CD8-positive, alpha-beta memory T cell (primary cell): ENCODE data around the gene CHD9. TPM values are rescaled to one million over a fixed set of nuclear protein-coding genes. Genes with fewer than 3 reads are reported as not detected.

Source experiments
- CTCF ChIA-PET: fragments of 350-600 bp; sonication (Branson Sonifier 250); formaldehyde crosslinking; loops from one replicate; lab custom pipeline; 2021; ENCODE audit warnings: antibody characterized with exemption; lab: Charles Lee
- POLR2A ChIA-PET: fragments of 350-600 bp; sonication (Branson Sonifier 250); formaldehyde crosslinking; loops from one replicate; lab custom pipeline; 2021; ENCODE audit warnings: antibody characterized with exemption; lab: Charles Lee
- DNase-seq, 5 donors: peaks; one replicate each; pipeline versions ENCODE4 v3.0.0 to v3.0.0-alpha.2; 2020 to 2022; ENCODE audit warnings: mixed read lengths in 1 of 5
- H3K27ac ChIP-seq: one replicate; pipeline ENCODE4 v1.7.0; 2013; ENCODE audit warnings: low read depth, mild to moderate bottlenecking, low read length, moderate library complexity
- H3K27me3 ChIP-seq: 2 replicates; pipeline ENCODE4 v1.7.0; 2013; ENCODE audit warnings: low read length, mild to moderate bottlenecking; ENCODE audit not compliant: insufficient read depth, poor library complexity, severe bottlenecking
- H3K36me3 ChIP-seq: 2 replicates; pipeline ENCODE4 v1.7.0; 2013; ENCODE audit warnings: mild to moderate bottlenecking, low read length, moderate library complexity; ENCODE audit not compliant: insufficient read depth
- H3K4me1 ChIP-seq: 2 replicates; pipeline ENCODE4 v1.7.0; 2013; ENCODE audit warnings: mild to moderate bottlenecking, low read length, moderate library complexity; ENCODE audit not compliant: insufficient read depth
- H3K4me3 ChIP-seq: 2 replicates; pipeline ENCODE4 v1.7.0; 2013; ENCODE audit warnings: mild to moderate bottlenecking, low read length
- H3K9me3 ChIP-seq: 2 replicates; pipeline ENCODE4 v1.7.0; 2013; ENCODE audit warnings: mild to moderate bottlenecking, low read length
- H3K27ac Mint-ChIP-seq, 8 donors: one replicate each; pipeline ENCODE4 v1.8.0; 2020 to 2021; ENCODE audit warnings: mixed read lengths in 8 of 8, mild to moderate bottlenecking in 6 of 8, inconsistent platforms in 3 of 8, moderate library complexity in 3 of 8
- H3K27me3 Mint-ChIP-seq, 2 donors: one replicate each; pipeline ENCODE4 v1.8.0; 2020 to 2021; ENCODE audit warnings: mixed read lengths in 2 of 2, mild to moderate bottlenecking in 1 of 2, moderate library complexity in 1 of 2
- H3K36me3 Mint-ChIP-seq, 3 donors: one replicate each; pipeline ENCODE4 v1.8.0; 2020 to 2021; ENCODE audit warnings: mixed read lengths in 3 of 3, inconsistent platforms in 1 of 3, mild to moderate bottlenecking in 1 of 3
- H3K4me1 Mint-ChIP-seq, 3 donors: one replicate each; pipeline ENCODE4 v1.8.0; 2020 to 2021; ENCODE audit warnings: mixed read lengths in 3 of 3, inconsistent platforms in 1 of 3, mild to moderate bottlenecking in 1 of 3
- H3K4me3 Mint-ChIP-seq, 7 donors: one replicate each; pipeline ENCODE4 v1.8.0; 2020 to 2021; ENCODE audit warnings: mixed read lengths in 7 of 7, mild to moderate bottlenecking in 6 of 7, moderate library complexity in 4 of 7, inconsistent platforms in 2 of 7
- H3K9me3 Mint-ChIP-seq, 5 donors: one replicate each; pipeline ENCODE4 v1.8.0; 2020 to 2022; ENCODE audit warnings: mixed read lengths in 5 of 5, mild to moderate bottlenecking in 3 of 5, moderate library complexity in 2 of 5, inconsistent platforms in 1 of 5
- polyA plus RNA-seq: library from polyadenylated mRNA; unstranded; fragments of 300-500 nt; fragmentation: Illumina TruSeq; gene quantifications from one replicate; pipeline ENCODE4 v1.2.3, GENCODE V29; 2021
- total RNA-seq, 2 experiments: library from RNA; stranded (reverse); gene quantifications; one replicate each; pipeline ENCODE4 v1.2.3, GENCODE V29; 2021

CHD9 gene
- total and polyA plus RNA-seq, 3 experiments from 2014 or later, result 17.4 to 57.4 (median 21.8) TPM

- Histone ChIP-seq H3K27ac (peak overlapping the region; percentile 76), H3K4me1 (peaks cover 19% of the 10 kb centered on the region), H3K36me3 (no peaks in the 10 kb centered on the region), H3K27me3 (no peaks in the 10 kb centered on the region), H3K4me3 (peak overlapping the region; percentile 94), H3K9me3 (no peaks in the 10 kb centered on the region)
- no peak for DNase-seq
- peaks cover 33 to 44% (median 38%) of the 10 kb centered on the region in 3 donors for H3K4me1 Mint-ChIP-seq
- no peaks in the 10 kb centered on the region for H3K9me3 Mint-ChIP-seq
- peaks cover 0 to 3% of the 10 kb centered on the region in 2 donors for H3K27me3 Mint-ChIP-seq
- POLR2A ChIA-PET, result interaction anchor here (1.2 kb wide), 1 partner anchor 45 kb away, joined by 7 read pairs; no protein-coding TSS in a partner anchor
- CTCF ChIA-PET, result interaction anchor here (0.9 to 7.0 kb wide), 37 partner anchors 13 to 481 kb away, joined by 3 to 113 read pairs (median 5); no protein-coding TSS in a partner anchor
- H3K27ac Mint-ChIP-seq, result peak overlapping the region; percentile 35 to 89 (median 66)
- peak overlapping the region; percentile 82 to 96 (median 90) for H3K4me3 Mint-ChIP-seq
- peaks cover 0 to 2% (median 0%) of the 10 kb centered on the region in 3 donors for H3K36me3 Mint-ChIP-seq
Measured at GRCh38 chr16:53053967-53054669, 673 bp upstream of the CHD9 start.

GRCh38 chr16:53055541-53056391 lies 975 bp downstream of the CHD9 start:
- Mint-ChIP-seq H3K4me1 (peaks cover 34 to 45% (median 39%) of the 10 kb centered on the region in 3 donors), H3K27me3 (no peaks in the 10 kb centered on the region), H3K36me3 (peaks cover 0 to 2% (median 0%) of the 10 kb centered on the region in 3 donors), H3K4me3 (peak overlapping the region; percentile 82 to 96 (median 90)), H3K27ac (peak overlapping the region; percentile 44 to 95 (median 90)), H3K9me3 (no peaks in the 10 kb centered on the region)
- no peaks in the 10 kb centered on the region for H3K36me3 ChIP-seq
- ChIA-PET POLR2A (interaction anchor here (0.6 to 1.5 kb wide), 3 partner anchors 44 to 378 kb away, joined by 3 to 7 read pairs (median 3); no protein-coding TSS in a partner anchor), CTCF (interaction anchor here (0.6 to 7.0 kb wide), 42 partner anchors 9 to 453 kb away, joined by 3 to 113 read pairs (median 5); no protein-coding TSS in a partner anchor)
- H3K27me3 ChIP-seq, result no peaks in the 10 kb centered on the region
- peak overlapping the region; percentile 76 for H3K27ac ChIP-seq
- DNase-seq, result peak in 1 of 5 donors; percentile 5
- H3K4me1 ChIP-seq, result peaks cover 19% of the 10 kb centered on the region
- H3K9me3 ChIP-seq, result no peaks in the 10 kb centered on the region
- peak overlapping the region; percentile 94 for H3K4me3 ChIP-seq

GRCh38 chr16:53056392-53056881 lies 1.6 kb downstream of the CHD9 start:
- H3K4me1 ChIP-seq, result peaks cover 22% of the 10 kb centered on the region

GRCh38 chr16:53057658-53058057 lies 2.9 kb downstream of the CHD9 start:
- Mint-ChIP-seq H3K27me3 (no peaks in the 10 kb centered on the region), H3K4me3 (peak overlapping the region in 2 of 7 donors; percentile 4 to 38), H3K4me1 (peaks cover 47 to 60% (median 51%) of the 10 kb centered on the region in 3 donors), H3K9me3 (no peaks in the 10 kb centered on the region), H3K36me3 (peaks cover 0 to 2% (median 0%) of the 10 kb centered on the region in 3 donors), H3K27ac (peak overlapping the region in 1 of 8 donors; percentile 7)
- CTCF ChIA-PET, result interaction anchor here (1.1 to 7.0 kb wide), 5 partner anchors 9 to 99 kb away, joined by 3 to 113 read pairs (median 3); no protein-coding TSS in a partner anchor
- Histone ChIP-seq H3K4me3 (no peak overlapping the region), H3K27ac (no peak overlapping the region), H3K36me3 (no peaks in the 10 kb centered on the region), H3K4me1 (peaks cover 30% of the 10 kb centered on the region), H3K27me3 (no peaks in the 10 kb centered on the region), H3K9me3 (no peaks in the 10 kb centered on the region)
- POLR2A ChIA-PET, result no interaction called here
- no peak for DNase-seq

More at GRCh38 chr16:53056392-53056881, 1.6 kb downstream of the CHD9 start:
- no peaks in the 10 kb centered on the region for H3K9me3 ChIP-seq
- peaks cover 0 to 2% (median 0%) of the 10 kb centered on the region in 3 donors for H3K36me3 Mint-ChIP-seq
- H3K27me3 Mint-ChIP-seq, result no peaks in the 10 kb centered on the region
- ChIA-PET CTCF (interaction anchor here (1.1 to 7.0 kb wide), 10 partner anchors 11 to 453 kb away, joined by 3 to 113 read pairs (median 10); no protein-coding TSS in a partner anchor), POLR2A (interaction anchor here (0.5 to 1.5 kb wide), 3 partner anchors 128 to 378 kb away, joined by 3 read pairs; no protein-coding TSS in a partner anchor)
- no peaks in the 10 kb centered on the region for H3K9me3 Mint-ChIP-seq
- H3K27me3 ChIP-seq, result no peaks in the 10 kb centered on the region
- no peaks in the 10 kb centered on the region for H3K36me3 ChIP-seq
- DNase-seq, result no peak
- H3K4me3 ChIP-seq, result no peak overlapping the region
- peak overlapping the region; percentile 76 for H3K27ac ChIP-seq
- H3K27ac Mint-ChIP-seq, result peak overlapping the region in 6 of 8 donors; percentile 22 to 69 (median 43)
- peaks cover 37 to 50% (median 44%) of the 10 kb centered on the region in 3 donors for H3K4me1 Mint-ChIP-seq
- peak overlapping the region in 6 of 7 donors; percentile 55 to 96 (median 91) for H3K4me3 Mint-ChIP-seq

- H3K27me3 Mint-ChIP-seq, result no peaks in the 10 kb centered on the region
- H3K4me3 Mint-ChIP-seq, result peak overlapping the region in 3 of 7 donors; percentile 7 to 49 (median 11)
- H3K9me3 Mint-ChIP-seq, result no peaks in the 10 kb centered on the region
- H3K4me1 Mint-ChIP-seq, result peaks cover 47 to 60% (median 51%) of the 10 kb centered on the region in 3 donors
- H3K4me3 ChIP-seq, result no peak overlapping the region
- H3K36me3 Mint-ChIP-seq, result peaks cover 0 to 2% (median 0%) of the 10 kb centered on the region in 3 donors
- peak overlapping the region in 6 of 8 donors; percentile 11 to 95 (median 40) for H3K27ac Mint-ChIP-seq
- H3K27ac ChIP-seq, result no peak overlapping the region
- peaks cover 30% of the 10 kb centered on the region for H3K4me1 ChIP-seq
- ChIA-PET POLR2A (no interaction called here), CTCF (interaction anchor here (1.1 to 7.0 kb wide), 4 partner anchors 8 to 99 kb away, joined by 3 to 113 read pairs (median 4); no protein-coding TSS in a partner anchor)
- H3K27me3 ChIP-seq, result no peaks in the 10 kb centered on the region
- no peaks in the 10 kb centered on the region for H3K36me3 ChIP-seq
- DNase-seq, result no peak
- H3K9me3 ChIP-seq, result no peaks in the 10 kb centered on the region
Measured at GRCh38 chr16:53058441-53058840, 3.6 kb downstream of the CHD9 start.

GRCh38 chr16:53058882-53059281 lies 4.1 kb downstream of the CHD9 start:
- Histone ChIP-seq H3K9me3 (no peaks in the 10 kb centered on the region), H3K27ac (no peak overlapping the region), H3K4me3 (no peak overlapping the region), H3K27me3 (no peaks in the 10 kb centered on the region), H3K36me3 (no peaks in the 10 kb centered on the region), H3K4me1 (peaks cover 30% of the 10 kb centered on the region)
- Mint-ChIP-seq H3K27me3 (no peaks in the 10 kb centered on the region), H3K36me3 (peaks cover 0 to 2% (median 0%) of the 10 kb centered on the region in 3 donors), H3K4me3 (peak overlapping the region in 3 of 7 donors; percentile 11 to 49 (median 15)), H3K9me3 (no peaks in the 10 kb centered on the region), H3K4me1 (peaks cover 47 to 61% (median 53%) of the 10 kb centered on the region in 3 donors), H3K27ac (peak overlapping the region in 7 of 8 donors; percentile 31 to 95 (median 79))
- POLR2A ChIA-PET, result no interaction called here
- DNase-seq, result no peak
- CTCF ChIA-PET, result interaction anchor here (1.4 to 7.0 kb wide), 3 partner anchors 24 to 98 kb away, joined by 3 to 113 read pairs (median 5); no protein-coding TSS in a partner anchor

GRCh38 chr16:53059672-53060071 lies 4.9 kb downstream of the CHD9 start:
- Histone ChIP-seq H3K9me3 (no peaks in the 10 kb centered on the region), H3K27ac (no peak overlapping the region), H3K27me3 (no peaks in the 10 kb centered on the region), H3K4me1 (peaks cover 30% of the 10 kb centered on the region), H3K4me3 (no peak overlapping the region), H3K36me3 (no peaks in the 10 kb centered on the region)
- Mint-ChIP-seq H3K36me3 (peaks cover 0 to 2% (median 0%) of the 10 kb centered on the region in 3 donors), H3K27ac (peak overlapping the region in 1 of 8 donors; percentile 33), H3K9me3 (no peaks in the 10 kb centered on the region), H3K4me1 (peaks cover 50 to 63% (median 55%) of the 10 kb centered on the region in 3 donors), H3K4me3 (no peak overlapping the region), H3K27me3 (no peaks in the 10 kb centered on the region)
- DNase-seq, result no peak
- CTCF ChIA-PET, result interaction anchor here (1.8 kb wide), 1 partner anchor 40 kb away, joined by 5 read pairs; no protein-coding TSS in a partner anchor
- POLR2A ChIA-PET, result no interaction called here
